ENCODE results near the gene ITPR1. TPM values are rescaled to one million over a fixed set of nuclear protein-coding genes. Genes with fewer than 3 reads are reported as not detected.

Gene ITPR1
- total and polyA plus RNA-seq, 2 of the 4 experiments (the other 2 are of a cell fraction): 1.8 to 5.7 TPM

DNA sequence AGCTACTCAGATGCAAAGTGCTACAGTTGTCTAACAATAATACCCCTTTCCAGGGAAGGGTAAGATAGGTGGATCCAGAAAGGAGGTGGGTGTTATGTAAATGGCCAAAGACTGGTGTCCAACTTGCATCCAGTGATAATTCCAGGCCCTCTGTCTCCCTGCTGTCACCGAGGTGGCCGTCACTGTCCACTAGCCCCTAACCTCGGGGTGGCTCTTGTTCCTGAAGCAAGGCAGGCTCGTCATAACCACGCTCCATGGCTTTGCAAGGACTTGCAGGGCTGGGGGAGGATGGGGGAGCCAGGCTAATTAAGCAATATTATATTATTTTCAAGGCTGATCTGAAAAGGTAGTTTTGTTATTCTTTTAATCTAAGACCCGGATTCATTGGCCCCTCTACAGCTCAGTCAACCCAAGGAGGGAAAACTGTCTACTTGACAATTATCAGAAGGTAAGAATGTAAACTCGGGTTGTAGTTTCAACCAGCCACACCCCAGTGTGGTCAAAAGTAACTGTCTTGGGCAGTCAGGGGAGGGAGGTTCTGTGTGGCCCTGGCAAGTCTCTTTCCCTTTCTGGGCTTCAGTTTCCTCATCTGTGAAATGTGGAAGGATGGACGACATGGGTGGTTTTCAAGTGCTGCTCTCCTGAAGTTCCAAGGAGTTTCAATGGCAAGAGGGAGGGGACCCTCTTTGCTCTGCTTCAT lies 266.0 kb downstream of the ITPR1 start:
- no peak overlapping the region for H3K18ac ChIP-seq (ENCODE audit: low read depth, low read length)
- DNase-seq (no peak), ATAC-seq (ENCODE audit: low read depth) (no peak)
- no peak overlapping the region for H2BK120ac ChIP-seq (ENCODE audit: low read depth, low read length)
- no peak overlapping the region for H2AK9ac ChIP-seq (replicated peaks; ENCODE audit: low read depth, low read length, poor library complexity)
- no peak overlapping the region for H4K8ac ChIP-seq (ENCODE audit: low read depth in 2 of 2, low read length in 2 of 2)
- intact Hi-C loops (cut with micrococcal nuclease): no loop called here
- H2BK20ac ChIP-seq (ENCODE audit: low read depth, low read length): no peak overlapping the region
- peaks cover 3% of the 10 kb centered on the region for H3K9me3 ChIP-seq (ENCODE audit: control insufficient read depth, insufficient read depth, low read length)
- H3K9me1 ChIP-seq (ENCODE audit: insufficient read depth, low read length): no peaks in the 10 kb centered on the region
- ChIA-PET POLR2A (ENCODE audit: unreplicated experiment) (no interaction called here), CTCF (interaction anchor here (0.6 kb wide), 1 partner anchor 18 kb away, joined by 3 read pairs; no protein-coding TSS in a partner anchor)
- no peak overlapping the region for H3K4me2 ChIP-seq (ENCODE audit: low read depth, low read length)
- H3K79me1 ChIP-seq (ENCODE audit: low read depth in 1 of 2, low read length in 2 of 2): no peaks in the 10 kb centered on the region
- no peaks in the 10 kb centered on the region for H3K4me1 ChIP-seq (ENCODE audit: control insufficient read depth, insufficient read depth, low read length)
- H2AK5ac ChIP-seq (ENCODE audit: low read depth, low read length): no peak overlapping the region
- no peak overlapping the region for H3K14ac ChIP-seq (replicated peaks; ENCODE audit: low read depth, low read length)
- no peak overlapping the region for H2AFZ ChIP-seq (replicated peaks; ENCODE audit: low read length, poor library complexity)
- no peak overlapping the region for H3K27ac ChIP-seq (ENCODE audit: insufficient read depth, low read length)
- no peak overlapping the region for H3K4me3 ChIP-seq (ENCODE audit: insufficient read depth, low read depth, low read length)
- H3K36me3 ChIP-seq (ENCODE audit: control insufficient read depth, insufficient read depth, low read length): no peaks in the 10 kb centered on the region
- no peak for TF ChIP-seq BHLHE40 (IDR thresholded peaks at IDR 0.05; ENCODE audit: low read depth, low read length)
- TF ChIP-seq NFE2L2 (IDR thresholded peaks at IDR 0.05; ENCODE audit: low read depth, low read length): no peak
- no peak for TF ChIP-seq MXI1 (IDR thresholded peaks at IDR 0.05; ENCODE audit: borderline replicate concordance, low read depth, low read length)
- TF ChIP-seq RCOR1 (IDR thresholded peaks at IDR 0.05; ENCODE audit: insufficient replicate concordance, low read length): no peak
- TF ChIP-seq CEBPB (IDR thresholded peaks at IDR 0.05; ENCODE audit: low read depth, low read length): no peak
- TF ChIP-seq, protein P1, sequence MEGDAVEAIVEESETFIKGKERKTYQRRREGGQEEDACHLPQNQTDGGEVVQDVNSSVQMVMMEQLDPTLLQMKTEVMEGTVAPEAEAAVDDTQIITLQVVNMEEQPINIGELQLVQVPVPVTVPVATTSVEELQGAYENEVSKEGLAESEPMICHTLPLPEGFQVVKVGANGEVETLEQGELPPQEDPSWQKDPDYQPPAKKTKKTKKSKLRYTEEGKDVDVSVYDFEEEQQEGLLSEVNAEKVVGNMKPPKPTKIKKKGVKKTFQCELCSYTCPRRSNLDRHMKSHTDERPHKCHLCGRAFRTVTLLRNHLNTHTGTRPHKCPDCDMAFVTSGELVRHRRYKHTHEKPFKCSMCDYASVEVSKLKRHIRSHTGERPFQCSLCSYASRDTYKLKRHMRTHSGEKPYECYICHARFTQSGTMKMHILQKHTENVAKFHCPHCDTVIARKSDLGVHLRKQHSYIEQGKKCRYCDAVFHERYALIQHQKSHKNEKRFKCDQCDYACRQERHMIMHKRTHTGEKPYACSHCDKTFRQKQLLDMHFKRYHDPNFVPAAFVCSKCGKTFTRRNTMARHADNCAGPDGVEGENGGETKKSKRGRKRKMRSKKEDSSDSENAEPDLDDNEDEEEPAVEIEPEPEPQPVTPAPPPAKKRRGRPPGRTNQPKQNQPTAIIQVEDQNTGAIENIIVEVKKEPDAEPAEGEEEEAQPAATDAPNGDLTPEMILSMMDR (conservative IDR thresholded peaks at IDR 0.05; ENCODE audit: low read depth, low read length): no peak
- no peak for TF ChIP-seq POLR2A (IDR thresholded peaks at IDR 0.05; ENCODE audit: low read depth, low read length)
- TF ChIP-seq USF2 (IDR thresholded peaks at IDR 0.05; ENCODE audit: low read depth, low read length): no peak
- TF ChIP-seq MAFK (IDR thresholded peaks at IDR 0.05; ENCODE audit: low read depth, low read length): no peak
- no peak for TF ChIP-seq FOS (IDR thresholded peaks at IDR 0.05; ENCODE audit: low read depth, low read length)
- TF ChIP-seq CHD1 (IDR thresholded peaks at IDR 0.05; ENCODE audit: low read depth, low read length): no peak
- TF ChIP-seq SMC3 (IDR thresholded peaks at IDR 0.05; ENCODE audit: low read depth, low read length): no peak
- no peak for TF ChIP-seq RAD21 (IDR thresholded peaks at IDR 0.05; ENCODE audit: low read length)
- no peak for TF ChIP-seq MAZ (IDR thresholded peaks at IDR 0.05; ENCODE audit: borderline replicate concordance, low read depth, low read length)
- TF ChIP-seq ELK1 (IDR thresholded peaks at IDR 0.05; ENCODE audit: borderline replicate concordance, low read depth, low read length): no peak
- no peak overlapping the region for H3K4ac ChIP-seq (ENCODE audit: low read depth, low read length)
- no peak overlapping the region for H2BK5ac ChIP-seq (ENCODE audit: low read depth, low read length, poor library complexity, severe bottlenecking)
- 0 out of 2 replicates have a peak, but pooled peaks cover 6% of the 10 kb centered on the region for H3K27me3 ChIP-seq (ENCODE audit: control insufficient read depth, insufficient read depth, low read length)
- WGBS, 2 experiments (ENCODE audit: extremely low coverage in 2 of 2, insufficient read length in 1 of 2): no CpG with 5 or more reads among the region's 8 CpGs
- H2BK15ac ChIP-seq (ENCODE audit: low read depth, low read length): no peak overlapping the region
- BruUV-seq (replicated peaks): no TSS peak
- no peak overlapping the region for H3K23ac ChIP-seq (ENCODE audit: low read depth, low read length)
- H4K91ac ChIP-seq (ENCODE audit: insufficient read depth, low read depth, low read length): no peak overlapping the region
- dilution Hi-C loops (cut with HindIII; ENCODE audit: low sequenced_read_pairs, unreplicated experiment): no loop called here
- H3K56ac ChIP-seq (ENCODE audit: extremely low read depth, insufficient read depth, low read length): no peak overlapping the region
- no peaks in the 10 kb centered on the region for H4K20me1 ChIP-seq (ENCODE audit: insufficient read depth, low read length)
- in situ Hi-C loops (cut with MboI; ENCODE audit: low sequenced_read_pairs): no loop called here
- no peak overlapping the region for H3K9ac ChIP-seq (ENCODE audit: low read depth, low read length)
- no peak overlapping the region for H4K5ac ChIP-seq (ENCODE audit: low read depth, low read length)
